HG03039 (cell line): ENCODE data around the gene SERPINF2.
"Not testable (repeated sequence)": the region's sequence is repeated elsewhere in the genome, so short reads cannot be mapped to it uniquely, and the experiment has no call there.

Experiments used
- ATAC-seq: cut with Tn5 transposase; IDR thresholded peaks from one replicate; pipeline ENCODE4 v1.9.1; 2021; ENCODE audit warnings: mild to moderate bottlenecking, moderate library complexity; ENCODE audit not compliant: unreplicated experiment

Gene SERPINF2

DNA sequence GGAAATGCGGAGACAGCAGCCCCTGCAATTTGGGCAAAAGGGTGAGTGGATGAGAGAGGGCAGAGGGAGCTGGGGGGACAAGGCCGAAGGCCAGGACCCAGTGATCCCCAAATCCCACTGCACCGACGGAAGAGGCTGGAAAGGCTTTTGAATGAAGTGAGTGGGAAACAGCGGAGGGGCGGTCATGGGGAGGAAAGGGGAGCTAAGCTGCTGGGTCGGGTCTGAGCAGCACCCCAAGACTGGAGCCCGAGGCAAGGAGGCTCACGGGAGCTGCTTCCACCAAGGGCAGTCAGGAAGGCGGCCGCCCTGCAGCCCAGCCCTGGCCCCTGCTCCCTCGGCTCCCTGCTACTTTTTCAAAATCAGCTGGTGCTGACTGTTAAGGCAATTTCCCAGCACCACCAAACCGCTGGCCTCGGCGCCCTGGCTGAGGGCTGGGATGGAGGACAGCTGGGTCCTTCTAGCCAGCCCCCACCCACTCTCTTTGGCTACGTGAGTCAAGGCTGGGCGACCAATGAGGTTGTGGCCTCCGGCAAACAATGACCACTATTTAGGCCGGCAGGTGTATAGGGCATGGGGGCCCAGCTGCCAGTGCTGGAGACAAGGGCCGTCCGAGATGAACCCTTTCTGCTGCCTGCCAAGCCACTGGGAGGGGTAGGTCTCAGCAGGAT, 19.7 kb downstream of the SERPINF2 start:
- ATAC-seq: no peak

GRCh38 chr17:1762901-1763898, 20.5 kb downstream of the SERPINF2 start:
- no peak for ATAC-seq

DNA sequence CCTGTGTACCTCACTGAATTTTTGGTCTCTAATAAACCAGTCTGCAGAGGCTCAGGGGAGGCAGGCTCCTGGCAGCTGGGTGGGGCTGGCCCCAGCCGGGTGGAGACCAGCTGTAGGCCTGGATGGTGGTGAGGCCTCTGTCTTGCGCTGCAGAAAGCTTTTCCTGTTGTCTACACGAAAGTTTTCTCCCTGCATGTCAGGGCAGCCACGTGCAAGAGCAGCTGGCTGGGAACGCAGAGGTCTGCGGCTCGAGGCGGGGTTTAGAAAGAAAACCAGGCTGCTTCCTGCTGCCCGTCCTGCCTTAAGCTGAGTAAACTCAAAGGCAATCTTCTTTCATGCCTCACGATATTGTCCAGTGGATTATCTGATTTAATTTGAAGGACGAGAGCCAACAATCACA, 21.6 kb downstream of the SERPINF2 start:
- ATAC-seq: no peak

- not testable (repeated sequence) for ATAC-seq
Observed at GRCh38 chr17:1764705-1765104, 22.0 kb downstream of the SERPINF2 start.

DNA sequence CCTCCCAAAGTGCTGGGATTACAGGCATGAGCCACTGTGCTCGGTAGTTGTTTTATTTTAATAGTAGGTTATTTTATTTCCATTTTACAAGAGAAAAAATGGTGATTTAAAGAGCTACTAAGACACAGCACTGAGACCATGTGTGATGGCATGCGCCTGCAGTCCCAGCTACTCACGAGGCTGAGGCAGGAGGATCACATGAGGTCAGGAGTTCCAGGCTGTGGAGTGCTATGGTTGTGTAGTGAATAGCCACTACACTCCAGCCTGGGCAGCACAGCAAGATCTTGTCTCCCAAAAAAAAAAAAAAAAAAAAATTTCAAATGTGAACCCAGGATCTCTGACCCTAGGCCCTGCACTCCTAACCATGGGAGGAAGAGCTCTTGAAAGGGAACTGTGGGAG, 22.9 kb downstream of the SERPINF2 start:
- ATAC-seq: no peak

DNA sequence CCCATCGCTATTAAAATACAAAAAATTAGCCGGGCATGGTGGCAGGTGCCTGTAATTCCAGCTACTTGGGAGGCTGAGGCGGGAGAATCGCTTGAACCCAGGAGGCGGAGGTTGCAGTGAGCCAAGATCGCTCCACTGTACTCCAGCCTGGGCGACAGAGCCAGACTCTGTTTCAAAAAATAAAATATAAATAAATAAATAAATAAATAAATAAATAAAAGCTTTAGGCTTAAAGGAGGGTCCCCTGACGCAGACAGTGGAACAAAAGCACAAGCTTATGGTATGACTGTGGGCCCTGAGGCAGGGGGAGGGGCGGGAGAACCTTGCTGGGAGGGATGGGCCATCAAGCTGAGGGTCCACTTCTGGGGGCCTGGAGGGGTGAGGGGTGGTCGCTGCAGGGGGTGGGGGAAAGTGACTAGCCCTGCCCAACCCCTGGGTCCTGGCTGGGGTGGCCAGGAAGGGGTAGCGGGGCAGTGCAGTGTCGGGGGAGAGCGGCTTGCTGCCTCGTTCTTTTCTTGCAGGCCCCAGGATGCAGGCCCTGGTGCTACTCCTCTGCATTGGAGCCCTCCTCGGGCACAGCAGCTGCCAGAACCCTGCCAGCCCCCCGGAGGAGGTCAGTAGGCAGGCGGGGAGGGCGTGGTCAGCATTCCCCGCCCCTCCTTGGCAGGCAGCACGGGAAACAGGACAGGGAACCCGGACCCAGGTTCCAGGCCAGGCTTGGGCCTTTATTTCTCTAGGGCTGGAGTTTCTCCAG, 23.9 kb downstream of the SERPINF2 start:
- ATAC-seq: no peak

GRCh38 chr17:1767358-1767757, 24.7 kb downstream of the SERPINF2 start:
- ATAC-seq: no peak

DNA sequence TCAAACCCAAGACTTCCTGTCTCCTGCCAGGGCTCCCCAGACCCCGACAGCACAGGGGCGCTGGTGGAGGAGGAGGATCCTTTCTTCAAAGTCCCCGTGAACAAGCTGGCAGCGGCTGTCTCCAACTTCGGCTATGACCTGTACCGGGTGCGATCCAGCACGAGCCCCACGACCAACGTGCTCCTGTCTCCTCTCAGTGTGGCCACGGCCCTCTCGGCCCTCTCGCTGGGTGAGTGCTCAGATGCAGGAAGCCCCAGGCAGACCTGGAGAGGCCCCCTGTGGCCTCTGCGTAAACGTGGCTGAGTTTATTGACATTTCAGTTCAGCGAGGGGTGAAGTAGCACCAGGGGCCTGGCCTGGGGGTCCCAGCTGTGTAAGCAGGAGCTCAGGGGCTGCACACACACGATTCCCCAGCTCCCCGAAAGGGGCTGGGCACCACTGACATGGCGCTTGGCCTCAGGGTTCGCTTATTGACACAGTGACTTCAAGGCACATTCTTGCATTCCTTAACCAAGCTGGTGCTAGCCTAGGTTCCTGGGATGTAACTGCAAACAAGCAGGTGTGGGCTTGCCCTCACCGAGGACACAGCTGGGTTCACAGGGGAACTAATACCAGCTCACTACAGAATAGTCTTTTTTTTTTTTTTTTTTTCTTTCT, 27.3 kb downstream of the SERPINF2 start:
- ATAC-seq: no peak

DNA sequence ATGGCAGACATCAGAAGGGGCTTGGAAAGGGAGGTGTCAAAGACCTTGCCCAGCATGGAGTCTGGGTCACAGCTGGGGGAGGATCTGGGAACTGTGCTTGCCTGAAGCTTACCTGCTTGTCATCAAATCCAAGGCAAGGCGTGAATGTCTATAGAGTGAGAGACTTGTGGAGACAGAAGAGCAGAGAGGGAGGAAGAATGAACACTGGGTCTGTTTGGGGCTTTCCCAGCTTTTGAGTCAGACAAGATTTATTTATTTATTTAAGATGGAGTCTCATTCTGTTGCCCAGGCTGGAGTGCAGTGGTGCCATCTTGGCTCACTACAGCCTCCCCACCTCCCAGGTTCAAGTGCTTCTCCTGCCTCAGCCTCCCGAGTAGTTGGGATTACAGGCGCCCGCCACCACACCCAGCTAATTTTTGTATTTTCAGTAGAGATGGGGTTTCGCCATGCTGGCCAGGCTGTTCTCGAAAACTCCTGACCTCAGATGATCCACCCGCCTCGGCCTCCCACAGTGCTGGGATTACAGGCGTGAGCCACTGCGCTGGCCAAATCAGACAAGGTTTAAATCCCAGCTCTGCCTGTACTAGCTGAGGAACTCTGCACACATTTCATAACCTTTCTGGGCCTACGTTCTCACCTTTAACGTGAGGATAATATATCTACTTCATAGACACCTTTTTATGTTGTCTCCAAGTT, 30.5 kb downstream of the SERPINF2 start:
- ATAC-seq: not testable (repeated sequence)

DNA sequence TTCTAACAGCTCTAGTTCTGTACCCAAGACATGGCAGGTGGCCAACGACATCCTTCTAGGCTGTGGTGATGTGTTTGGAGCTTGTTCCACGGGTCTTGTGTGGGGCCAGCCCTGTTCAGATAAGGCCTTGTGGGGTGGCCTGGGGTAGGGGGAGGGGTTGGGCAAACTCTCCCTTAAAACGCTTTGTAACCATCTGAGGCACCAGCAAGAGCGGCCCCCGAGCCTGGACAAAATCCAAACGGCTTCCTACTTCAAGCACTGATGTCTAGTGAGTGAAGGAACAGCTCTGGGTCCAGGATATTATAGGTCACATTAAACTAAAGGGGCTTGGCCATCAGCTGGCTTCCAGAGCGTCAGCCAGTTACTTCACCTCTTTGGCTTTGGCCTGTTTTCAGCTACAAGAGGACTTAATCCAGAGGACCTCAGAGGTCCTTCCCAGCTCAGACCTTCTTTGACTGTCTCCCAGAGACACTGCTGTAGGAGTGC, 31.1 kb downstream of the SERPINF2 start:
- ATAC-seq: no peak

DNA sequence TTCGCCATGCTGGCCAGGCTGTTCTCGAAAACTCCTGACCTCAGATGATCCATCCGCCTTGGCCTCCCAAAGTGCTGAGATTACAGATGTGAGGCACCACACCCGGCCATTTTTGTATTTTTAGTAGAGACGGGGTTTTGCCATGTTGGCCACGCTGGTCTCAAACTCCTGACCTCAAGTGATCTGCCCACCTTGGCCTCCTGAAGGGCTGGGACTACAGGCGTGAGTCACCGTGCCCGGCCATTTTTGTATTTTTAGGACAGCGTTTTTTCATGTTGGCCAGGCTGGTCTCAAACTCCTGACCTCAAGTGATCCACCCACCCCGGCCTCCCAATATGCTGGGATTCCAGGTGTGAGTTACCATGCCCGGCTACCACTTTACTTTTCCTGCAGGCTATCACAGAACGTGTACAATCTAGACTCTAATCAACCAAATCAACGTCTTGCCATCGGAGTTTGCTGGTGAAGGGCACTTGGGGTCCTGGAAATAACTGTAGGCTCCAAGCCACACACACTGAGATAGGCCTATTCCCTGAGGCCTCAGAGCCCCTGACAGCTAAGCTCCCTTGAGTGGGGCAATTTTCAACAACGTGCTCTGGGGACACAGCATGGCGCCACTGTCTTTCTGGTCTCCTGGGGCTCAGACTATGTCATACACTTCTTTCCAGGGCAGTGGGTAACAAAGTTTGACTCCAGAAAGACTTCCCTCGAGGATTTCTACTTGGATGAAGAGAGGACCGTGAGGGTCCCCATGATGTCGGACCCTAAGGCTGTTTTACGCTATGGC, 31.9 kb downstream of the SERPINF2 start:
- ATAC-seq: no peak

GRCh38 chr17:1776328-1776727, 33.7 kb downstream of the SERPINF2 start:
- ATAC-seq: no peak

GRCh38 chr17:1776857-1777256, 34.2 kb downstream of the SERPINF2 start:
- ATAC-seq: no peak

GRCh38 chr17:1779571-1780131, 37.0 kb downstream of the SERPINF2 start:
- ATAC-seq: no peak

- no peak for ATAC-seq
Observed at GRCh38 chr17:1782171-1782567, 39.5 kb downstream of the SERPINF2 start.

- ATAC-seq: no peak
Observed at GRCh38 chr17:1783271-1783670, 40.6 kb downstream of the SERPINF2 start.

GRCh38 chr17:1783834-1784611, 41.4 kb downstream of the SERPINF2 start:
- no peak for ATAC-seq

DNA sequence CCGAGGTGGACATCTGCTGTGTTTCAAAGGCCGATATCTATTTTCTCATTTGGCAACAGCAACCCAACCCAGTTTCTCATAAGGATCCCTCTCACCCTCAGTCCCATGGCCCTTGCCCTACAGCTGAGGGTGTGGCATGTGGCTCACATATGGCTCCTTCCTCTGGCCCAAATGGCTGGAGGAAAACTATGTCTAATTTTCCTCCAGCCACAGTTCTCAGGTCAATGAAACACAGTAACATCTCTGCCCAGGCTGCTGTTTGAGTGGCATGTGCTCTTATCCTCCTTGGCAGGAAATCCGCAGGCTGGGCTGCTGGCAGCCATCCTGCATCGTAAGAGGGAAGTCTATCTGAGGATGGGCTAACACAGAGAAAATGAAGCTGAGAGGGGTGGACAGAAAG, 43.3 kb downstream of the SERPINF2 start:
- ATAC-seq: no peak
